ENCODE measurements around the gene SNX22.

Gene SNX22

GRCh38 chr15:64163659-64164362, 12.3 kb downstream of the SNX22 start:
- TF ChIP-seq CTCF (IDR thresholded peaks at IDR 0.05; ENCODE audit: low read length, missing control alignments), result no peak
- H3K4me3 ChIP-seq (replicated peaks; ENCODE audit: low read depth, low read length), result peak overlapping the region; percentile 42
- DNase-seq (ENCODE audit: low read depth), result no peak

GRCh38 chr15:64164436-64164835, 12.9 kb downstream of the SNX22 start:
- H3K4me3 ChIP-seq (replicated peaks; ENCODE audit: low read depth, low read length), result no peak overlapping the region
- TF ChIP-seq CTCF (IDR thresholded peaks at IDR 0.05; ENCODE audit: low read length, missing control alignments), result no peak
- no peak for DNase-seq (ENCODE audit: low read depth)

GRCh38 chr15:64166102-64166890, 14.8 kb downstream of the SNX22 start:
- no peak overlapping the region for H3K4me3 ChIP-seq (replicated peaks; ENCODE audit: low read depth, low read length)
- no peak for TF ChIP-seq CTCF (IDR thresholded peaks at IDR 0.05; ENCODE audit: low read length, missing control alignments)
- no peak for DNase-seq (ENCODE audit: low read depth)

GRCh38 chr15:64180235-64180824, 28.8 kb downstream of the SNX22 start:
- TF ChIP-seq CTCF (IDR thresholded peaks at IDR 0.05; ENCODE audit: low read length, missing control alignments), result no peak
- no peak for DNase-seq (ENCODE audit: low read depth)

GRCh38 chr15:64182859-64183370, 31.4 kb downstream of the SNX22 start:
- DNase-seq (ENCODE audit: low read depth), result no peak
- TF ChIP-seq CTCF (IDR thresholded peaks at IDR 0.05; ENCODE audit: low read length, missing control alignments), result no peak
- H3K4me3 ChIP-seq (replicated peaks; ENCODE audit: low read depth, low read length), result no peak overlapping the region

More at GRCh38 chr15:64180235-64180824, 28.8 kb downstream of the SNX22 start:
- H3K4me3 ChIP-seq (replicated peaks; ENCODE audit: low read depth, low read length), result no peak overlapping the region

GRCh38 chr15:64185146-64185911, 33.8 kb downstream of the SNX22 start:
- DNase-seq (ENCODE audit: low read depth), result no peak
- H3K4me3 ChIP-seq (replicated peaks; ENCODE audit: low read depth, low read length), result no peak overlapping the region
- TF ChIP-seq CTCF (IDR thresholded peaks at IDR 0.05; ENCODE audit: low read length, missing control alignments), result no peak
